ENCODE data around the gene RPS6KC1.

Gene RPS6KC1

DNA sequence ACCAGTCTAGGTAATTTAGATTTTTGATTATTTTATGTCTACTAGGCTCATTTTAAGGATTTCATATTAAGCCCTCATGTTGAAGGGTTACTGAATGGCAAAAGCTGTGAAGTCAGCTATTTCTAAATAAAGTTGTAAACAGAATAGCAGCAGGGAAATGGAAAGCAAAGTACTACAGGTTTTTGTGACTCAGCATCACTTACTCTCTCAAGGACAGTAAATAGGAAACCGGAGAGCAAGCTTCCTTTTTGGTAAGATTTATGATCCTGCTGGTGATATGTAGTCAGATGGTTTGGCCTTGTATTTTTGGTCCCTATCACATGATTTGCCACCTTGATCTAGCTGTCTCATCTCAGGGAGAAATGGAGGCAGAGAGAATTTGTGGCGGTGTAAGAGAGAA is 226.0 kb downstream of the RPS6KC1 start:
- no peak for DNase-seq (ENCODE audit: low spot score)
- H3K27ac ChIP-seq = no peak overlapping the region
- H3K4me3 ChIP-seq = no peak overlapping the region
- TF ChIP-seq, protein P1, sequence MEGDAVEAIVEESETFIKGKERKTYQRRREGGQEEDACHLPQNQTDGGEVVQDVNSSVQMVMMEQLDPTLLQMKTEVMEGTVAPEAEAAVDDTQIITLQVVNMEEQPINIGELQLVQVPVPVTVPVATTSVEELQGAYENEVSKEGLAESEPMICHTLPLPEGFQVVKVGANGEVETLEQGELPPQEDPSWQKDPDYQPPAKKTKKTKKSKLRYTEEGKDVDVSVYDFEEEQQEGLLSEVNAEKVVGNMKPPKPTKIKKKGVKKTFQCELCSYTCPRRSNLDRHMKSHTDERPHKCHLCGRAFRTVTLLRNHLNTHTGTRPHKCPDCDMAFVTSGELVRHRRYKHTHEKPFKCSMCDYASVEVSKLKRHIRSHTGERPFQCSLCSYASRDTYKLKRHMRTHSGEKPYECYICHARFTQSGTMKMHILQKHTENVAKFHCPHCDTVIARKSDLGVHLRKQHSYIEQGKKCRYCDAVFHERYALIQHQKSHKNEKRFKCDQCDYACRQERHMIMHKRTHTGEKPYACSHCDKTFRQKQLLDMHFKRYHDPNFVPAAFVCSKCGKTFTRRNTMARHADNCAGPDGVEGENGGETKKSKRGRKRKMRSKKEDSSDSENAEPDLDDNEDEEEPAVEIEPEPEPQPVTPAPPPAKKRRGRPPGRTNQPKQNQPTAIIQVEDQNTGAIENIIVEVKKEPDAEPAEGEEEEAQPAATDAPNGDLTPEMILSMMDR (IDR thresholded peaks at IDR 0.05) = no peak

DNA sequence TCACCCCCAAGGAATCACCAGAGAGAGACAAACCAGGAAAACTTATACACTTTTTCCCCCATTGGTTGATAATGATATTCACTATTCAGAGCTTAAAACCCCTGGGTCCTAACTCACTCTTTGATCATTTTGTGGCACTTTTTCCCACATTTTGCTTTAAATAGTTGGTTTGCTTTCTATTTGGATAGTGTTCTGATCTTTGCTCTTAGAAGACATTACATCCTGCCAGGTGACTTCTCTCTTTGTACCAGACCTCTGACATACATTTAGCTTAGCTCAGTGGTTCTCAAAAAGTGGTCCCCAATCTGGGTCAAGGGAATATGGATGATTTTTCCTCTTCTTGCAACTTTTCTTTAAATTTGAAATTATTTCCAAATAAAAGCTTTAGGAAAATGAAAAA is 228.4 kb downstream of the RPS6KC1 start:
- TF ChIP-seq, protein P1 (IDR thresholded peaks at IDR 0.05) = no peak
- DNase-seq (ENCODE audit: low spot score) = no peak

DNA sequence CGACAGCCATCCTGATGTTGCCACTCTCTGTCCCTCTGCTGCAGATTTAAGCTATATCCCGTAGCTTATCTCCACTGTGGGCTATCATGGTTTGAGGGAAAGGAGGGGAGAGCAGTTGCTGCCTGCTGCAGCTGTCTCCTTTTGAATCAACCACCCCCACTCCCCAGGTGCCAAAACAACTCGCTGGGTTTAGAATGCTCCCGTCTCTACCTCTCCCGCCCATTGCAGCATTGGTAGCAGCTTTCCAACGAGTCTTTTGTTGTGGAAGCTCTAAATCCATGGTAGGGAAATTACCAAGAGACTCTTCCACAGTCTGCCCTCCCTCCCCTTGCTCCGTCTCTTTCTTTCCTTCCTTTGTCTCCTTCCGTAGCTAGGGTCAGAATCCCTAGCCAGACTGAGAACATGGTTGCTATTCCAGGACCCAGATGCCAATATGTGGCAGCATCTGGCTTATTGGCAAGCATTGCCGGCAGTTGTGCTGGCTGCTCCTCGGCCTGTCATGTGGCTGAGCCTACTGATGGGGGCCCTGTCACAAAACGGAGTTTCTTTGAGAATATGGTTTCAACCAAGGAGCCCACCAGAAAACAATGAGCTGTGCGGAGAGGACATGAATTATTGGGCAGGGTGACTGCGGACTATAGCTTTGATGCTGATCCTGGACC is 230.7 kb downstream of the RPS6KC1 start:
- DNase-seq (ENCODE audit: low spot score) = no peak
- TF ChIP-seq, protein P1 (IDR thresholded peaks at IDR 0.05) = no peak
- H3K27ac ChIP-seq = no peak overlapping the region
- no peak overlapping the region for H3K4me3 ChIP-seq

More for the DNA sequence above, 228.4 kb downstream of the RPS6KC1 start:
- Histone ChIP-seq H3K27ac (no peak overlapping the region), H3K4me3 (no peak overlapping the region)

DNA sequence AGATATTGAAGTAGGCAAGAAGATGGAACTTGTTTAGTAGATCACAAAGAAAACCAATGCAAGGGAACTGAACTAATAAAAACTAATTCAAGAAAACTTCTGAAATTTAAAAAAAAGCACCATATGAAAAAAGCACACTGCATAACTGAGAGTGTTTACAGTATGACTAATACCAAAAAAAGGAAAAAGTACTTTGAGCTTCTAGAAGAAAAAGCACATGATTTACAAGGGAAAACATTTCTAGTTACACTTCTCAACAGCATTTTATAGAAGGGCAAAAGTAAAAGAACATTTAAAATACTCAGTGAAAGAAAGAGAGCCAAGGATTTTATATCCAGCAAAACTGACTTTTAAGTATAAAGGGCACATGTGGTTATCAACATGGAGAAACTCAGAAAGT is 233.6 kb downstream of the RPS6KC1 start:
- no peak for DNase-seq (ENCODE audit: low spot score)
- TF ChIP-seq, protein P1 (IDR thresholded peaks at IDR 0.05) = no peak
- H3K4me3 ChIP-seq = no peak overlapping the region
- no peak overlapping the region for H3K27ac ChIP-seq

DNA sequence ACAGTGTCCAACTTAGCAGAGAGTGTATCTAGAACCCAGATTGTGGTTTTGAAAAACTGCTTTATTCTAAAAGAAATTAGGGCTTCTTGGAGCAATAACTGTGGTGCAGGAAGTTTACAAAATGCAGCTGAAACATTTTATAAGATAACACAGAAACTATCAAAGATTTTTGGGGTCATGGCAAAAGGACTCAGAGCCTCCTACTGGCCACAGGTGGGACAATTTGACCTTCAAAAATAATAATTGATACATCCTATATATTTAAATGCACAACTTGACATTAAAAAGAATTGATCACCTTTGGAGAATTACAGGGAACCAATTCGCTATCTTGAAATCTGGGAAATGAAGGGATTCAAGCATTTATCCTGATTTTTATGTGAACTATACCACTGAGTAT is 235.2 kb downstream of the RPS6KC1 start:
- Histone ChIP-seq H3K27ac (no peak overlapping the region), H3K4me3 (no peak overlapping the region)
- TF ChIP-seq, protein P1 (IDR thresholded peaks at IDR 0.05) = no peak
- DNase-seq (ENCODE audit: low spot score) = no peak

DNA sequence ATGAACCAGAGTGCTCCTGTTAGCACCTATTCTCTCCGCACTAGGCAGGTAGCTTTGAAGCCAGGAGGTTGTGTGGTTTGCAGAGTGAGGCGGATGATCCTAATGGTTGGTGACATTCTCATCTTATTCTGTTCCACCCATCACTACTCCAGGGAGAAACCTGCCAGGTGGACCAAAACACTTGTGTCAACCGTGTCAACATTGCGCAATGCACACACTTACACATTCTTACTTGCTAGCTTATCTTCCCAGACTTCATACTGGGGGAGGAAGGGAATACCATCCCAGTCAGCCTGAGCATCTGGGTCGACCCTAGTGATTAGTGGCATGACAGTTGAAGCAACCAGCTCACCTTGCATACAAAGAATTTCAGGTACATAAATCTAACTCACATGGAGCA is 236.9 kb downstream of the RPS6KC1 start:
- TF ChIP-seq, protein P1 (IDR thresholded peaks at IDR 0.05) = no peak
- no peak for DNase-seq (ENCODE audit: low spot score)
- Histone ChIP-seq H3K4me3 (no peak overlapping the region), H3K27ac (no peak overlapping the region)

DNA sequence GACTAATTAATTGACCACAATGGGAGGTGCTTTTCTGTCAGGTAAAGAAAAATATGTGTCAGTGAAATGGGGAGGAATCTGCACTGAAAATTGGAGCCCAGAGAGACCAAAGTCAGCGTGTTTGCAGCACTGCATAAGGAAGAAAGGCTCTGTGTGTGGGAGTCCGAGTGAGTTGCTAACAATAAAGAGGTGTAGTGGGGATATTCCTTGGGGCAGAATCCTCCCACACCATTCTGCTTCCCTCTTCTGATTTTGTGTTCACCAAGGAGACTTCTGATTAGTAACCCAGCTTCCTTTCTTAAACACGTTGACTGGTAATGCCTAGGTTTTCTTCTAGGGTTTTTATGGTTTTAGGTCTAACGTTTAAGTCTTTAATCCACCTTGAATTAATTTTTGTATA is 240.5 kb downstream of the RPS6KC1 start:
- DNase-seq (ENCODE audit: low spot score) = no peak
- no peak overlapping the region for H3K27ac ChIP-seq
- TF ChIP-seq, protein P1 (IDR thresholded peaks at IDR 0.05) = no peak
- no peak overlapping the region for H3K4me3 ChIP-seq
